SK-N-MC (cell line): Measurements from ENCODE around the gene SPOUT1.

Experiments used
- DNase-seq: peaks from one replicate; pipeline ENCODE4 v3.0.0-alpha.2; 2011; ENCODE audit warnings: low read depth, low spot score
- H3K27ac ChIP-seq: fragments of 200-600 bp; sonication (generic); 2 replicates; pipeline ENCODE4 v1.5.1; 2016; ENCODE audit warnings: mixed run types
- H3K36me3 ChIP-seq: fragments of 200-600 bp; sonication (generic); 2 replicates; pipeline ENCODE4 v1.6.1; 2017; ENCODE audit warnings: antibody characterized with exemption, low read length, mixed read lengths; ENCODE audit not compliant: insufficient read depth
- H3K4me3 ChIP-seq: fragments of 200-600 bp; sonication (generic); 2 replicates; pipeline ENCODE4 v1.5.1; 2016
- H3K9ac ChIP-seq: fragments of 200-600 bp; sonication (generic); 2 replicates; pipeline ENCODE4 v1.8.0; 2017; ENCODE audit warnings: mixed run types, mixed read lengths; ENCODE audit not compliant: insufficient read length
- H3K9me3 ChIP-seq: fragments of 200-600 bp; sonication (generic); 2 replicates; pipeline ENCODE4 v1.6.1; 2017; ENCODE audit warnings: low read depth, mild to moderate bottlenecking, antibody characterized with exemption, low read length, moderate library complexity, mixed read lengths
- EZH2 ChIP-seq: fragments of 200-600 bp; sonication (generic); IDR thresholded peaks from one replicate; pipeline ENCODE4 v1.6.1; 2017; ENCODE audit warnings: antibody characterized with exemption
- FOXP2 ChIP-seq: optimal IDR thresholded peaks from 2 replicates; pipeline ENCODE3; 2011; ENCODE audit warnings: mild to moderate bottlenecking, moderate library complexity; ENCODE audit not compliant: insufficient read depth; ENCODE audit errors: extremely low read length, control extremely low read depth
- POLR2AphosphoS5 ChIP-seq: IDR thresholded peaks from 2 replicates; pipeline ENCODE4 v1.6.1; 2012; ENCODE audit warnings: mild to moderate bottlenecking, low read depth, low read length, borderline replicate concordance

SPOUT1 gene

GRCh38 chr9:128818839-128819715 is 10.5 kb downstream of the SPOUT1 start:
- H3K4me3 ChIP-seq, result peak overlapping the region; percentile 76
- H3K36me3 ChIP-seq, result peaks cover 12% of the 10 kb centered on the region; the same call in 1 of the 2 replicates
- H3K27ac ChIP-seq, result no peak overlapping the region
- DNase-seq, result no peak
- TF ChIP-seq EZH2, result no peak
- no peak for TF ChIP-seq FOXP2
- TF ChIP-seq POLR2AphosphoS5, result no peak
- H3K9ac ChIP-seq, result peak overlapping the region; percentile 46
- H3K9me3 ChIP-seq, result no peaks in the 10 kb centered on the region

- H3K9ac ChIP-seq, result peak within 1 kb of the TSS; percentile 46
- peak; percentile 70 for DNase-seq
- TF ChIP-seq FOXP2, result no peak
- peak; percentile 99 for TF ChIP-seq POLR2AphosphoS5
- no peaks in the 10 kb centered on the region for H3K9me3 ChIP-seq
- H3K36me3 ChIP-seq, result peaks cover 12% of the 10 kb centered on the region; the same call in 1 of the 2 replicates
- H3K4me3 ChIP-seq, result peak within 1 kb of the TSS; percentile 76
- H3K27ac ChIP-seq, result no peak within 1 kb of the TSS
Measured at GRCh38 chr9:128818099-128818838, 11.3 kb downstream of the SPOUT1 start, which contains the start of gene ENDOG. ENDOG (plus strand) TSS chr9:128818500; CDS start chr9:128818685, 185 bp downstream.

- TF ChIP-seq FOXP2 (no peak), EZH2 (no peak), POLR2AphosphoS5 (no peak)
- no peak overlapping the region for H3K27ac ChIP-seq
- no peak for DNase-seq
Measured at GRCh38 chr9:128810873-128811272, 18.7 kb downstream of the SPOUT1 start.

GRCh38 chr9:128809831-128810230 is 19.8 kb downstream of the SPOUT1 start:
- no peaks in the 10 kb centered on the region for H3K9me3 ChIP-seq
- no peak overlapping the region for H3K9ac ChIP-seq
- no peak for DNase-seq
- no peak overlapping the region for H3K27ac ChIP-seq
- H3K4me3 ChIP-seq, result no peak overlapping the region
- H3K36me3 ChIP-seq, result peaks cover 12% of the 10 kb centered on the region; the same call in 1 of the 2 replicates
- TF ChIP-seq FOXP2, result no peak
- TF ChIP-seq POLR2AphosphoS5, result no peak
- TF ChIP-seq EZH2, result no peak

More at GRCh38 chr9:128810873-128811272, 18.7 kb downstream of the SPOUT1 start:
- Histone ChIP-seq H3K4me3 (no peak overlapping the region), H3K9me3 (no peaks in the 10 kb centered on the region), H3K9ac (no peak overlapping the region), H3K36me3 (peaks cover 6% of the 10 kb centered on the region; the same call in 1 of the 2 replicates)

GRCh38 chr9:128809036-128809599 is 20.5 kb downstream of the SPOUT1 start:
- H3K4me3 ChIP-seq, result no peak overlapping the region
- DNase-seq, result no peak
- no peak overlapping the region for H3K9ac ChIP-seq
- TF ChIP-seq FOXP2, result no peak
- TF ChIP-seq EZH2, result no peak
- no peak for TF ChIP-seq POLR2AphosphoS5
- H3K9me3 ChIP-seq, result no peaks in the 10 kb centered on the region
- no peak overlapping the region for H3K27ac ChIP-seq
- H3K36me3 ChIP-seq, result peaks cover 13% of the 10 kb centered on the region; the same call in 1 of the 2 replicates

GRCh38 chr9:128808543-128808942 is 21.1 kb downstream of the SPOUT1 start:
- TF ChIP-seq POLR2AphosphoS5 (no peak), FOXP2 (no peak), EZH2 (no peak)
- H3K9me3 ChIP-seq, result no peaks in the 10 kb centered on the region
- H3K9ac ChIP-seq, result no peak overlapping the region
- H3K27ac ChIP-seq, result no peak overlapping the region
- peaks cover 19% of the 10 kb centered on the region; the same call in 1 of the 2 replicates for H3K36me3 ChIP-seq
- DNase-seq, result no peak
- H3K4me3 ChIP-seq, result no peak overlapping the region

- H3K36me3 ChIP-seq, result peaks cover 26% of the 10 kb centered on the region; the same call in 1 of the 2 replicates
- no peak for DNase-seq
- no peaks in the 10 kb centered on the region for H3K9me3 ChIP-seq
- H3K27ac ChIP-seq, result no peak overlapping the region
- no peak overlapping the region for H3K4me3 ChIP-seq
- H3K9ac ChIP-seq, result no peak overlapping the region
- TF ChIP-seq FOXP2, result no peak
Measured at GRCh38 chr9:128807827-128808226, 21.8 kb downstream of the SPOUT1 start.

GRCh38 chr9:128805661-128806060 is 23.9 kb downstream of the SPOUT1 start:
- Histone ChIP-seq H3K4me3 (no peak overlapping the region), H3K9ac (no peak overlapping the region), H3K27ac (no peak overlapping the region), H3K36me3 (peaks cover 31% of the 10 kb centered on the region), H3K9me3 (no peaks in the 10 kb centered on the region)
- no peak for DNase-seq
- TF ChIP-seq FOXP2, result no peak
- no peak for TF ChIP-seq EZH2
- no peak for TF ChIP-seq POLR2AphosphoS5
